ENCODE results near the gene ANKRD42.
A peak's percentile ranks its signal among the peaks of the same experiment; 100 is the strongest.
"Not testable (repeated sequence)": the region's sequence is repeated elsewhere in the genome, so short reads cannot be mapped to it uniquely, and the experiment has no call there.

Gene ANKRD42

GRCh38 chr11:83174008-83174407, 19.5 kb upstream of the ANKRD42 start:
- no peak for DNase-seq (ENCODE audit: low read depth)

GRCh38 chr11:83175815-83176214, 17.7 kb upstream of the ANKRD42 start:
- DNase-seq (ENCODE audit: low read depth), result no peak

DNA sequence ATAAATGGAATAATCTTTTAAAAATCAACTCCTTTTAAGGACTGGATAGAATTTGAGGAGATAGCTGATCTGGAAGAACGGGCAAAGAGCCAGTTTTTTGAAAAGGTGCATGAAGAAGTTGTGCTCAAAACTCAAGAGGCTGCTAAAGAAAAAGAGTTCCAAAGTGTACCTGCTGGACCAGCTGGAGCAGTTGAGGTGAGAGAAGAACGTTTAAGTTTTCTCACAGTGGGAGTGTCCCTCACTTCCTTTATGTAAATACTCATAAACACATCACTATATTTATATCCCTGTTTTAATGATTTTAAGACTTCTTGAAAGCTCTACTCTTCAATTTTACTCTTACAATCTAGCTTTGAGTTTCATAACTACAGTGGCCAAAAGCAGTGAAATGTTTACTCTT, 11.7 kb upstream of the ANKRD42 start:
- no peak for DNase-seq (ENCODE audit: low read depth)

GRCh38 chr11:83185767-83186166, 7.7 kb upstream of the ANKRD42 start:
- no peak for DNase-seq (ENCODE audit: low read depth)

GRCh38 chr11:83187465-83187864, 6.0 kb upstream of the ANKRD42 start:
- no peak for DNase-seq (ENCODE audit: low read depth)

GRCh38 chr11:83191491-83191890, 2.0 kb upstream of the ANKRD42 start:
- no peak for DNase-seq (ENCODE audit: low read depth)

DNA sequence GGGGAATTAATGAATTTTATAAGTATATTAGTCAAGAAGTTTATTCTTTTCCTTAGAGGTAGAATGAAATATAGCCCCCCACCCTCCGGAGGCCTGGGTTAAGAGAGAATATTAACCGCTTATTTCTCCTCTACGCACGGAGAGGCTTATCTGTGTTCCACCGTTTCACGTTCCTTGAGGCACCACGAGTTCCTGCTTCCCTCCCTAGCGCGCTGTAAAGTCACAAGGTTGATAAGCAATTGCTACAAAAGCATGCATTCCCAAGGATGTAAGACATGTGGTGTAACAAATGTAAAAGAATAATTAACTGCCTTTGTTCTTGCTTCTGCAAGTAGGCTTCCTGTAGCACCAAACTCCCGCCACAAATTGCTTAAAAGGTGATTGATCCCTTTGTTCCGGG, 1.5 kb upstream of the ANKRD42 start:
- DNase-seq (ENCODE audit: low read depth), result peak; percentile 36

- no peak for DNase-seq (ENCODE audit: low read depth)
Measured at GRCh38 chr11:83192606-83193245, 786 bp upstream of the ANKRD42 start.

GRCh38 chr11:83194281-83195142, 1.0 kb downstream of the ANKRD42 start:
- DNase-seq (ENCODE audit: low read depth), result peak; percentile 26

GRCh38 chr11:83195143-83195466, 1.6 kb downstream of the ANKRD42 start:
- DNase-seq (ENCODE audit: low read depth), result no peak

- DNase-seq (ENCODE audit: low read depth), result no peak
Measured at GRCh38 chr11:83195649-83196048, 2.1 kb downstream of the ANKRD42 start.

GRCh38 chr11:83200035-83200434, 6.5 kb downstream of the ANKRD42 start:
- DNase-seq (ENCODE audit: low read depth), result no peak

DNA sequence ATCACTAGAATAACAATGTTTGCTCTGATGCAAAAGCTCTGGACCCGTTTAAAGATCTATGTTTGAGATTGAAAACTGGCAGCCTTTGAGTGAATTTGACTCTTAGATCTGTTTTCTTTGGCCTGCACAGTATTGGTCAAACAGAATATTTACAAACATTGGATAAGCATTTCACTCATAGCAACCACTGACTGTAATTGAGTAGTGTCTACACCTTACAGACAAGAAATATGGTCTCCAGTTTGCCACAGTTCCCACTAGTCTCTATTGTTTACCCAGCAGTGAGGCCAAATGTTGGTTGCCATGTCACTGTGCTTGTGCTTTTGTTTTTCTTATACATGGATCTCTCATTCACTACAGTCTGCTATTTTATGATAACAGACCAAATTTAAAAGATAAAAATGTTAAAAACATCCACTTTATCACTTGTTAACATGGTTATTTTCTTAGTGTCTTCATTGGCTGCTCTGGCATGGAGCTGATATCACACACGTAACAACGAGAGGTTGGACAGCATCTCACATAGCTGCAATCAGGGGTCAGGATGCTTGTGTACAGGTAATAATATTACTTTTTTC, 12.2 kb downstream of the ANKRD42 start:
- DNase-seq (ENCODE audit: low read depth), result no peak

DNA sequence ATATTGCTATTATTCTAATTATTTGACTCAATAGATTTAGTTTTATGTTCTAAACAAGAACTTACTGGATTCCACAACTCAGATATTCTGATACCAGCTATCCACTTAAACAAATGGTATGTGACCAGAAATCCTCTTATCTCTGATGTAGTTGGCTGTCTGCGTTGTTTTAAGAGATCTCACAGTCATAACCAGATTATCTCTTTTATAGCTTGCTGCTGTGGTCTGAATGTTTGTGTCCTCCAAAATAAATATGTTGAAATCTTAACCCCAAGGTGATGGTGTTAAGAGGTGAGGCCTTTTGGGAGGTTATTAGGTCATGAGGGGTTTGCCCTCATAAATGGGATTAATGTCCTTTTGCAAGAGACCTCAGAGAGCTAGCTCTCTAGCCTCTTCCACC, 12.7 kb downstream of the ANKRD42 start:
- DNase-seq (ENCODE audit: low read depth), result no peak

DNA sequence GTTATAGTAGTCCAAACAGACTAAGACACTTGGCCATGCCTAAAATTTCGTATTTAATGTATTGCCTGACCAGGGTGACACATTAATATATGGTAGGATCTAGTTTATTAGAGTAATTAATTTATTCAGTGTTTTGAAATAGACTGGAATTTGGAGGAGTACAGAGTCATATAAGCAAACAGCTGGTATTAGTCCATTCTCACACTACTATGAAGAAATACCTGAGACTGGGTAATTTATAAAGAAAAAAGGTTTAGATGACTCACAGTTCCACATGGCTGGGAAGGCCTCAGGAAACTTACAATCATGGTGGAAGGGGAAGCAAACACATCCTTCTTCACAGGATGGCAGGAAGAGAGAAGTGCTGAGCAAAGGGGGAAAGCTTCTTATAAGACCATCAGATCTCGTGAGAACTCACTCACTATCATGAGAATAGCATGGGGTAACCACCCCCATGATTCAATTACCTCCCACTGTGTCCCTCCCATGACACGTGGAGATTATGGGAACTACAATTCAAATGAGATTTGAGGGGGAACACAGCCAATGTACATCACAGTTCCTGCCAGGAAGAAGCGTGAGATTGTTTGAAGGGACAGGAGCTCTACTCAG, 13.4 kb downstream of the ANKRD42 start:
- not testable (repeated sequence) for DNase-seq (ENCODE audit: low read depth)

- DNase-seq (ENCODE audit: low read depth), result no peak
Measured at GRCh38 chr11:83219095-83219494, 25.6 kb downstream of the ANKRD42 start.

DNA sequence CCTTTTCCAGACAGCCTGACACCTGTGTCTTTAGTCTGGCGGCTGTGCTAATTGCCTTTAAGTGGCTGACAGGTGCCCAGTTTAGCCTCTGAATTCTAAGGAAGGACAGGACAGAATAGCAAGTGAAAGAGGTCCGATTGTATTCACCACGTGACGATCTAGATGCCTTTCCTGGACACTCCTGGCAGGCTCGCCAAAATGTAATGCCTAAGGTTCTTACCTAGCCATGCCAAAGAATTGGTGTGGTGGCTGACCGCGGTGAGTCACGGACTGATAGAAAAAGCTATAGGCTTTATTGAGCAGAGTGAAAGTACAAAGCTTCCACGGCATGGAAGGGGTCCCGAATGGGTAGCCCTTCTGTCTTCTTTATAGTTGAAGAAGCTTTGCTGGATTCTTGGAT, 26.7 kb downstream of the ANKRD42 start:
- DNase-seq (ENCODE audit: low read depth), result no peak

DNA sequence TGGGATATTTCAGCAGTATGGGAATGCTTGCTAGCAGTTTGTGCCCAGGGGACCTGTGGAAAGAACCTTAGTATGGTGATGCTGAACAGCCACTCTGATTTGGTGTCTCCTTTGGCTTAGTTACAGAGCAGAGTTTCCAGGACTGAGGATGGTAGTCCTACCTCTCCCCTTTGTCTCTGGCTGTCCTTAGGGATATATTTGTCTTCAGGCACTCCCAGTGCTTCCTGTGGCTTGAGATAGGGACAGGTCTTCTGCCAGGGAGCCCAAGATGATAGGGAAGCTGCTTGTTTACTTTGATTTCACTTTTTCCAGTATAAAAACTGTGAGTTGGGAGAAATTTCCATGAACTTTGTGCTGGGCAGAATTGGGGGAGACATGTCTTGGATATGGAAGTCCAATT, 28.2 kb downstream of the ANKRD42 start:
- no peak for DNase-seq (ENCODE audit: low read depth)

DNA sequence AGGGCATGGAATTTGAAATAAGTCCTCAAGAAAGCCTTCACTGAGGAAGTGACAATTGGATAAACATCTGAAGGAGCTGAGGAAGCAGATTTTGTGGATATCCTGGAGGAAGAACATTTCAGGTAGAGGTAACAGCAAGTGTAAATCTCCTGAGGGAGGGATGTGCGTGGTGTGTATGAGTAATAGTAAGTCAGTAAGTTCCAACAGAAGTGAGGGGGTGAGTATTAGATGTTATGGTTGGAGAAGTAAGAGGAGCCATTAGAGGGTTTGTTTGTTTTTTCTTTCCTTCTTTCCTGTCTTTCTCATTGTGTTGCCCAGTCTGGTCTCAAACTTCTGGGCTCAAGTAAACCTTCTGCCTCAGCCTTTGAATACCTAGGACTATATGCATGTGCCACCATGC, 29.0 kb downstream of the ANKRD42 start:
- DNase-seq (ENCODE audit: low read depth), result no peak

- no peak for DNase-seq (ENCODE audit: low read depth)
Measured at GRCh38 chr11:83223457-83223856, 29.9 kb downstream of the ANKRD42 start.

DNA sequence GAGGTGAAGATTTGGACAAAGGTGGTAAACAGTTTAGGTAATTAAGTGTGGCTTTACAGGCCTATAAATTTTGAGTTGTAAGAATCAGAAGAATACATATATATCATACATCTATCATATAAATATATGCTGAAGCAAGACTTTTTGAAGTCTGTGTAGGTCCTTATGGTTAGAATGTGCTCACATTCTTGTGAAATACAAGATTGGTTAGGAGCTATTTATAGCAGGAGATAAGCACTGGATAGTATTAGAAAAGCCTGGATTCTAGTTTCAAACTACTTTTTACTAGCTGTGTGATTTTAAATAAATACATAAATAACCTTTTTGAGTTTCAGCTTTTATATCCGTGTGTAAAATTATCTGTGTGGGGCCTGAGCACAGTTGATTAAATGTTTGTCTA, 42.3 kb downstream of the ANKRD42 start:
- no peak for DNase-seq (ENCODE audit: low read depth)

GRCh38 chr11:83238111-83238510, 44.6 kb downstream of the ANKRD42 start:
- DNase-seq (ENCODE audit: low read depth), result no peak

All from CMK (cell line).